HG03060 (cell line): ENCODE measurements around the gene ASB1.
"Not testable (repeated sequence)": the region's sequence is repeated elsewhere in the genome, so short reads cannot be mapped to it uniquely, and the experiment has no call there.

Experiments
- ATAC-seq: cut with Tn5 transposase; IDR thresholded peaks from one replicate; pipeline ENCODE4 v1.9.1; 2021; ENCODE audit warnings: low read depth, moderate number of reproducible peaks; ENCODE audit not compliant: unreplicated experiment

Gene ASB1

DNA sequence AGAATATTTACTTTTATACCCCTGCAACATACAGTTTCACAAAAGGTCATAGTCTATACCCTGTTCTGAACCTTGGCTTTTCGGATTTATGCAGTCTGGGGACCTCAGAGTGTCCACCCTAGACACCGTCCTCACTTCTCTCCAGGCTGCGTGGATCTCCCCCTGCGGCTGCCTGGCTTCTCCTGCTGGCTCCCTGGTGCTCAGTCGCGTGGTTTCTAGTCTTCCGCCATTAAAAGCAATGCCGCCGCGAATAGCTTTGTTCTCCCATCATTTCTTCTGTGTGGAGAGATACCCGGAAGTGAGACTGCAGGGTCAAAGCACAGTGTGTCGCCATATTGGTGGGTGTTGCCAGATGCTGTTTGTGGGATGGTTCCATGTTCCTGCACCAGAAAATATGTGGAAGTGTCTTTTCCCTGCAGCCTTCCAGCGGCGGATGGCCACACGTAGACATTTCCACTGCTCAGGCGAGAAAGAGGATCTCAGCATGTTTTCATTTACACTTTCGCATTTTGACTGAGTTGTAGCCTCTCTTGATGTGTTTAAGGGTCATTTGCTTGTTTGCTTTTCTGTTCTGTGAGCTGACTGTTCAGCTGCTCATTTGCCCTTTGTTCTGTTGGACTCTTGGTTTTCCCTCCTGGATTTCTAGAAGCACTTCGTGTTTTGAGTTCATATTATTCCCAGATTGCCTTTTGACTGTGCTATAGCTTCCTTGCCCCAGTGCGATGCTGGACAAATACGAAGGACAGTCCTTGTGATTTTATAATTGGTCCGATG lies 22.9 kb upstream of the ASB1 start:
- ATAC-seq, result no peak

DNA sequence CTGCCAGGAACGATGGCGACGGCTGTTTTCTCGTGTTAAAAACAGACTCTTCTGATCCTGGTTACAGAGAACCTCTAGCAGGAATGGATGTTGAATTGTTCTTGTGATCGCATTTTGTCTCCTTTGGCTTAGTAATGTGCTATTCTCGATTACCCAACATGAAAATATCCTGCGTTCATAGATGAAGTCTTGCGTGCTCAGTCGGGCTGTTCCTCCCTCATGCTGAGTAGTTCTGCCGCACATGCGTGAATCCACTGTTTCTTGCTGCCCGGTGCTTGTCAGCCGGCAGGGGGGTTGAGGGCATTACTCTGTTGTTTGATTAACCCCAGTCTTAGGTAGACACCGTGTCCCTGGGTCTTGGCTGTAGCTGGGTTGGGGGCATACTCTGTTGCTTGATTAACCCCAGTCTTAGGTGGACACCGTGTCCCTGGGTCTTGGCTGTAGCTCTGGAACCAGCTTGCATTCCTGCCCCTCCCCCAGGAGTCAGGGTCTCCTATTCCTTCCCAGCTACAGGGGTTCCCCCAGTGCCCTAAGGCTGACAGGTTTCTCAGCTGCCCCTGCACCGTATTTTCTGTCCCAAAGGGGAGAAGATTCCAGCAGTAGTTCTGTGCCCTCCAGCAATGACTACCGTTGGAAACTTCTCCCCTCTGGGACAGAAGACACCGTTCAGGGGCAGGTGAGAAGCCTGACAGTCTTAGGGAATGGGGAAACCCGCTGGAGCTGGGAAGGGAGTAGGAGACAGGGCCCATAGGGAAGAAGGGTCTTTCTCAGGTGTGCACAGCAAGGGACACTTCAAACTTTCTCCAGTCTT lies 22.1 kb upstream of the ASB1 start:
- ATAC-seq, result no peak

GRCh38 chr2:238405217-238405555 lies 21.5 kb upstream of the ASB1 start:
- ATAC-seq, result not testable (repeated sequence)

GRCh38 chr2:238406221-238406997 lies 20.3 kb upstream of the ASB1 start:
- no peak for ATAC-seq

DNA sequence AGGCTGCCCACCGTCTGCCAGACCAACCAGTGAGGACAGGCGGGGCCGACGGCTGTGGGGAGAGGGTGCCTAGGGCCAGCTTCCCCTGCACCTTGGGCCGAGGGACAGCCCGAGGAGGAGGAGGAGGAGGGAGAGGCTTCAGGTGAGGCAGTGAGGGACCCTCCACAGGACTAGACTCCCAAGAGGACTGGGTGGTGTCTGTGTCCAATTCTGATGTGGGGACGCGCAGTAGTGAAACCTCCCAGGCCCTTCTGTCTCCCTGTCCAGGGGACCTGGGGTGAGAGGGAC lies 19.8 kb upstream of the ASB1 start:
- ATAC-seq, result no peak

GRCh38 chr2:238407566-238407965 lies 19.2 kb upstream of the ASB1 start:
- no peak for ATAC-seq

GRCh38 chr2:238408615-238409340 lies 17.9 kb upstream of the ASB1 start:
- no peak for ATAC-seq

DNA sequence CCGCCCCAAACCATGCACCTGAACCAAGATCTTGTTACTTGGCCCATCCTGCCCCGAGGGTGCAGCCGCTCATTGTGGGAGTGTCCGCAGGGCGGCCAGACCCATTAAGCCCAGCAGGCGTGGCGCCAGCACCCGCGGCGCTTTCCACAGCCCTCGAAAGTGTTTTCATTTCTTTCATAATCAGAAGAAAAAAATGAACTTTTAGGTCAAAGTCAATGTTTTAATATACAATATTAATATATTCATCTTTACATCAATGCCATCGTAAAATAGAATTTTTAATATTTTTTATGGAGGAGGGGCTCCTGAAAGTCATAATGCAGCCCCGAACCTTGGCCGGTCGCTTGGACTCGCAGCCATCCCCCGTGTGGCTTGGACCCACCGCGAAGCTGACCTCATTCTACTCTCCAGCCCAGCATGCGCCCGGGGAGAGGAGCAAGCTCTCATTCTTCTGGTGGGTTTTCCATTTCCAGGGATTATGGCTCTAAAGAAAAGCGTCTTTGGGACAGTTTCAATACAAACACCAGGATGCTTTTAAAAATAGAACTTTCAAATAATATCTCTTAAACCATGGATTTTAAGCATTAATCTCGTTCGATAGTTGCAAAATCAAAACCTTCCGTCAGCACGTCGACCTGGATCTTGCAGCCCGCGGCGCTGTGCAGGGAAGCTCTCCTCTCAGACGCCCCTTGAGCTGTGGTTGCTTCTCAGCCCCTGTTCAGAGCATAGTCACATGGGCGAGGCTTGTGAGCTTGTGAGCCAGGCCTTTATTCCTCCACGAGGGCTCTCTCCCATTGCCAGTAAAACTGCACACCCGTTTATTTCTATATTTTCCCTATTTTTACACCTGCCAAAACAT lies 17.2 kb upstream of the ASB1 start:
- no peak for ATAC-seq

- ATAC-seq, result no peak
Measured at GRCh38 chr2:238412067-238412767, 14.5 kb upstream of the ASB1 start.

- ATAC-seq, result no peak
Measured at GRCh38 chr2:238413368-238413767, 13.4 kb upstream of the ASB1 start.

- no peak for ATAC-seq
Measured at GRCh38 chr2:238415036-238415764, 11.5 kb upstream of the ASB1 start.

- no peak for ATAC-seq
Measured at GRCh38 chr2:238415893-238416292, 10.8 kb upstream of the ASB1 start.

- ATAC-seq, result no peak
Measured at GRCh38 chr2:238418196-238418998, 8.3 kb upstream of the ASB1 start.

- ATAC-seq, result no peak
Measured at GRCh38 chr2:238418999-238419546, 7.7 kb upstream of the ASB1 start.

GRCh38 chr2:238420442-238420841 lies 6.3 kb upstream of the ASB1 start:
- ATAC-seq, result no peak

GRCh38 chr2:238420878-238421694 lies 5.6 kb upstream of the ASB1 start:
- no peak for ATAC-seq

GRCh38 chr2:238421695-238422035 lies 5.1 kb upstream of the ASB1 start:
- no peak for ATAC-seq
